ENCODE results near the gene TIMM17B. TPM values are rescaled to one million over a fixed set of nuclear protein-coding genes. Genes with fewer than 3 reads are reported as not detected.
"Not testable (repeated sequence)": the region's sequence is repeated elsewhere in the genome, so short reads cannot be mapped to it uniquely, and the experiment has no call there.

TIMM17B gene
- total RNA-seq, 1 donor from 2014 or later = 33.9 TPM

DNA sequence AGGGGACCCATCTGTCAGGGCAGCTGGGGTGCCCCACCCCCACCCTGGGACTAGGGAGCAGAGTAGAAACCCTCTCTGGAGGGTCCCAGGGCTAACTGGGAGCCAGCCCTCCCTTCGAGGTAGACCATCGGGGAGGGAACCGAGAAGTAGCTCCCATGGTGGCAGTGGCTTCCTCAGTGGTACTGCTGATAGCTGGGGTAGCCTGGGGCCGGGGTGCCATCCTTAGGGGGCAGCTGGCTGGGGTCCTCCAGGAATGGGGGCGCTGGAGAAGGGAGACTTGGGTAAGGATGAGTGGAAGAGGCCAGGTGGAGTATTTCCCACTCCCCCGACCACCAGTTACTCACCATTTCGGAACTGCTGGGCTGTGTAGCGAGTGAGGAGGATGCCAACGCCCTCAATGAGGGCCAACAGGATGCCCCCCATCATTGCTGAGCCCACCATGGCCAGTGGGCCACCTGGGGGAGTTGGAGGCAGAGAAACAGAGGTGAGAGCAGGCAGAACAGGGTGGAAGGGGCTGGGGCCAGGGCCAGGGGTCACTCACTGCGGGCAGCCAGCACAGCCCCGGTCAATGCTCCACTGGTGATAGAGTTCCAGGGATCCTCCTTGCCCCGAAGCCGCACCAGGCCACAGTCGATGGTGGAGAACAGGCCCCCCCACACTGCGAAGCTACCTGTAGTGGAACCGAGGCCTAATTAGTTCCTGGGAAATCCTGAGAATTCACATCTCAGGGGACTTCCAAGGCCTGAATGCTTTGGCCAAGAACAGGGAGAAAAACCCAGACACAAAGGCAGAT lies 3.8 kb downstream of the TIMM17B start:
- no peak for ATAC-seq

DNA sequence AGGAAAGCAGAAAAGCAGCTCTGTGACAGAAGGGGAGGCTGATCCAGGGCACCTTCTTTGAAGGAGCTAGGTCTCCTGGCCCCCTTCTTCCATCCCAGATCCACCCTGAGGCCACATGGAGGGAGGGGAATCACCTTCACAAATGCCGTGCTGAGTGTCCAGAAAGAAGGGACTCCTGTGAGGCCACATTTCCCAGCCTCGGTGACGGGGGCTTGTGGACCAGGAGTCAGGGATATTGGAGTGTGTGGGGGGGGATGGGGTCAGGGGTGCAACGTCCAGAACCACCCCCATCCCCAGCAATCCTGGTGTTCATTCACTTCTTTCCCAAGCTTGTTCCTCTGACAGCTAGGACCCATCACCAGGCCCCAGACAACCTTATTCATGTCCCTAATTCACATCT lies 4.7 kb downstream of the TIMM17B start:
- ATAC-seq = no peak

DNA sequence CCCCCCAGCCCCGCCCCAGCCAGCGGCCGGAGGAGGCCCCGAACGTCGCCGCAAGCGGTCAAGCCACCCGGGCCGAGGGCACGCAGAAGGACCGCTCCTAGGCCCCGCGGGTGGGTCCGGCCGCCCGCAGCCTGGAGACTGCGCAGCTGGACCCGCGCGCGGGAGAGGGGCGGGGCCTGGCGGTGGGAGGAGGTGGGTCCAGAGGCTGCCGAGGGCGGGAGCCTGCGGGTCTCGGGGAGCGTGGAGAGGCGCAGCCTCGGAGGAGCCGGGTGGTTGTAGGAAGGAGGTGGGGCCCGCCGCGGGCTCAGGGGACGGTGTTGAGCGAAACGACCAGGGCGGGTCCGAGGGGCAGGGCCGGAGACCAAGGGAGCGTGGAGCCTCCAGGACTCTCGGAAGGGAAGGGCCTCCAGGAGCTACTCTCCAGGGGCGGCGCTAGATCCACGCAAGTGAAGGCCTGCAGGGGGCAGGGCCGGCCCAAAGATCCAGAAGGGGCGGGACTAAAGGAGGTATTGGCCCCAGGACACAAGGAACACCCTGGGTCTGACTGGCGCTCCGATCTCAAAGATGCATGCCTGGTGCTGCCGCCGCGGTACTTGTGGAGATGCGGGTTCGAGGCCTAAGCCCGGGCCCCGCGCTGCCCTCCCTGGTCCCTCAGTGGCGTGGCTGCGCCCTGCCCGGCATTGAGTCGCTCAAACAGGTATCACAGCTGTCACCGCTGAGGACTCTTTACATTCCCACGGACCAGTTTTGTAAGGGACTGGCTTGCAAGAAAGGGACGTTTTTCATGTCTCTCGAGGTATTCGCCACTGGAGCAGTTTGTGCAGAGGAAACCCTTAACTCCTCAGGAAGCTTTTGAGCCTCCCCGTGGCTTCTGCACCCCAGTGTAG lies 5.9 kb downstream of the TIMM17B start:
- ATAC-seq = peak; percentile 94

DNA sequence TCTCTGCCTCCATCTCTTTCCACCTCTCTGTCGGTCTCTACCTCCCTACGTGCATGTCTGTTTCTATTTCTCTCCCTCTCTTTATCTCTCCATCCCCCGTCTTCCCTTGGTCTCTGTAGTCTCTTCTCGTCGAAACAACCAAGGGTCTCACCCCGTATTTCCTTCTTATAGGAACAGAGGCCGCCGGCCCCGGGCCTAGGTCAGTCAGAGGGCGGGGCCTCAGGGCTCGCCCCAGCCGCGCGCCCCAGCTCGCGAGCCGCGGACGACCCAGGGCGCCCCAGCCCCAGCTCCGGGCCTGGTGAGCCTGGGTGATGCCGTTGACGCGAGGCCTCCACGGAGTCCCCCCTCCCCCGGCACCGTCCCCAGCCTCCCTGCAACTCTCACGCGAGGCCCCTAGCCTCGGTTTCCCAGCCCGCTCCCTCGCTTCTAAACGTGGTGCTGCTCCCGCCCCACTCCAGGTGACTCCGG lies 6.6 kb downstream of the TIMM17B start:
- peak; percentile 45 for ATAC-seq

DNA sequence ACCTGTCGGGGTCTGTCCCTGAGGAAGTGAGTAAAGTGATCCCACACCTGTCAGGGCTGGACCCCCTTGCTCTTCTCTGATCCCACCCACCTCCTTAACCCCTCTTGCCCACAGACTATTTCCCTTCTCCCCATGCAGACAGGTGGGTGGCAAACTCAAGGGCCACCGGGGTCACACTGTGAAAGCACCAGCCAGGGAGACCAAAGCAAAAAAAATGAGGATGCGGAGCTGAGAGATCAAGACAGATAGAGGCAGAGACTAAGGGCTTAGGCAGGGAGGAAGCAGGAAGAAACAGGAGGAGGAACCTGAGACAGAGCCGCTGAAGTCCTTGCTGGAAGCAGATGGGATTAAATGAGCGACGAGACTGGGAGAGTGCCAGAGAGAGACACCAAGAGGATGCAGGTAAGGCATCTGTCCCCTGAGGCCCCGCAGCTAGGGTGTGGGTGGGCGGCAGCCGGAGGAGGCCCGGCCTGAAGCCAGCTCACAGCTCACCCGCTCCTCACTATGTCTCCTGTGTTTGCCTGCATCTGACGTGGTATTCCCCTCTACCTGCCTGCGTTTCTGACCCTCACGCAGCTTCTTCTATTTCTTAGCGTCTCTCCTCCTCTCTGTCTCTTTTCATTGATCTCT lies 7.2 kb downstream of the TIMM17B start:
- ATAC-seq = no peak

DNA sequence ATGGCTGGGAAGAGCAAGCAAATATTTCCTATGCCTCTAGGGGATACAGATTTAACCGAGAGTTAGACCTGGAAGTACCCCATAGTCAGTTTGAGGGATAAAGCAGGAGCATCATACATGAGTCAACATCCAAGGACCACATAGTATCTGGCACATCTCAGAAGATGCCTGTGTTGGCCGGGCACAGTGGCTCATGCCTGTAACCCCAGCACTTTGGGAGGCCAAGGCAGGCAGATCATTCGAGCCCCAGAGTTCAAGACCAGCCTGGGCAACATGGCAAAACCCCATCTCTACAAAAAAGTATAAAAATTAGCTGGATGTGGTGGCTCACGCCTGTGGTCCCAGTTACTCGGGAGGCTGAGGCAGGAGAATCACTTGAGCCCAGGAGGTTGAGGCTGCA lies 11.0 kb downstream of the TIMM17B start:
- ATAC-seq = not testable (repeated sequence)

DNA sequence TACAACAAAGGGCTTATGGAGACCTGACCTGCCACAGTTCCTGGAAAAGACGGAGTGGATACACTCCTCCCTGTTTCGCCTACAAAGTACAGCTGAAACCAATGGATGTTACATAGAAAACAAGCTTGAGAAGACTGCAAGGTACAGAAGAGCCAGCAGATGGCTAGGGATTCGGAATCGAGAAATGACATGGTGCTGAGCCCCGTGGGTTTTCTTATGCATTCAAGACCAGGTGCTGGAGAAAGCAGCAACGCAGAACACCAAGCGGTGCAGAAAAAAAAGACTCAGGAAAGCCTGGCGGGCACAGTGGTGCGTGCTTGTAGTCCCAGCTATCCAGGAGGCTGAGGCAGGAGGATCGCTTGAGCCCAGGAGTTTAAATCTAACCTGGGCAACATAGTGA lies 13.8 kb downstream of the TIMM17B start:
- no peak for ATAC-seq

DNA sequence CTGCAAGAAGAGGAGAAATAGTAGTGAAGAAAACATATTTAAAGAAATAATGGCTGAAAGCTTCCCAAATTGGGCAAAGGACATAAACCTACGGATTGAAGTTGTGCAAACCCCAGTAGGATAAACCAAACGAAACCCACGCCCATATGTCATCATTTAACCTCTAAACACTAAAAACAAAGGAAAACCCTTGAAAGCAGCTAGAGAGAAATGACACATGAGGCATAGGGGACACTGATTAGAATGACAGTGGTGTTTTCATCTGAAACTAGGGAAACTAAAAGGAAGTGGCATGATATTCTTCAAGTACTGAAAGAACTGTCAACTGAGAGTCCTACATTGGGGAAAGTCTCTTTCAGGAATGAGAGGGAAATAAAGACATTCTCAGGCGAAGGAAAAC lies 20.6 kb downstream of the TIMM17B start:
- not testable (repeated sequence) for ATAC-seq

DNA sequence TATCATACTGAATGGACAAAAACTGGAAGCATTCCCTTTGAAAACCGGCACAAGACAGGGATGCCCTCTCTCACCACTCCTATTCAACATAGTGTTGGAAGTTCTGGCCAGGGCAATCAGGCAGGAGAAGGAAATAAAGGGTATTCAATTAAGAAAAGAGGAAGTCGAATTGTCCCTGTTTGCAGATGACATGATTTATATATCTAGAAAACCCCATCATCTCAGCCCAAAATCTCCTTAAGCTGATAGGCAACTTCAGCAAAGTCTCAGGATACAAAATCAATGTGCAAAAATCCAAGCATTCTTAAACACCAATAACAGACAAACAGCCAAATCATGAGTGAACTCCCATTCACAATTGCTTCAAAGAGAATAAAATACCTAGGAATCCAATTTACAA lies 25.6 kb downstream of the TIMM17B start:
- ATAC-seq = not testable (repeated sequence)

DNA sequence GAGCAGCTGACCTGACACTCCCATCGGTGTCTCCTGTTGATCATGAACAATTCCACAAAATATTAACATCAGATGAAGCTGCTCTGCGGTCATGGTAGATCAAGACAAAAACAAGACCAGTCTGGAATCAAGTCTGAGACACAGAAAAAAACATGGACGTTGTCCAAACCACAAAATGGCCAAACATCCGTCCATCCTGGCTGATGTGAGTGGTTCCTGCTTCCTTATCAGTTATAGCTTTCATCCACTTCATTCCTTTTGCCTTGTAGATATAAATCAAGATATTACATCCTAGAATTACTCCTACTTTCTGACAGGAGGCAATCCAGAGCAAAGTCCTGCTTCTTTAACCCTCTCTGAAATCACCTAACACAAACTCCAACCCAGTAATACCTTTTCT lies 33.4 kb downstream of the TIMM17B start:
- ATAC-seq = no peak

DNA sequence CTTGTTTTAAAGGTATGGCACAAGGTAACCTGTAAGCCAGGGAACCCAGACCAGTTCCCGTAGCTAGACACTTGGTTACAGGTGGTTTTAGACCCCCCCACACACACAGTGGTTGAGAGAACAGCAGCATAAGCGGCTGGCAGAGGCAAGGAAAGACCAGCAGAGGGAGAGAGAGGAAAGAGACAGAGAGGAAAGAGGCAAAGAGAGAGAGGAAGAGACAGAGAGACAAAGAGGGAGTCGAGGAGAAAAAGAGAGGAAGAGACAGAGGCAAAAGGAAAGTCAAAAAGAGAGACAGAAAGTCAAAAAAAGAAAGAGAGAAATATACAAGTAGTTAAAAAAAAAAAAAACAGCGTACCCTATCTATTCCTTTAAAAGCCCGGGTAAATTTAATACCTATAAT lies 42.7 kb downstream of the TIMM17B start:
- ATAC-seq = no peak

DNA sequence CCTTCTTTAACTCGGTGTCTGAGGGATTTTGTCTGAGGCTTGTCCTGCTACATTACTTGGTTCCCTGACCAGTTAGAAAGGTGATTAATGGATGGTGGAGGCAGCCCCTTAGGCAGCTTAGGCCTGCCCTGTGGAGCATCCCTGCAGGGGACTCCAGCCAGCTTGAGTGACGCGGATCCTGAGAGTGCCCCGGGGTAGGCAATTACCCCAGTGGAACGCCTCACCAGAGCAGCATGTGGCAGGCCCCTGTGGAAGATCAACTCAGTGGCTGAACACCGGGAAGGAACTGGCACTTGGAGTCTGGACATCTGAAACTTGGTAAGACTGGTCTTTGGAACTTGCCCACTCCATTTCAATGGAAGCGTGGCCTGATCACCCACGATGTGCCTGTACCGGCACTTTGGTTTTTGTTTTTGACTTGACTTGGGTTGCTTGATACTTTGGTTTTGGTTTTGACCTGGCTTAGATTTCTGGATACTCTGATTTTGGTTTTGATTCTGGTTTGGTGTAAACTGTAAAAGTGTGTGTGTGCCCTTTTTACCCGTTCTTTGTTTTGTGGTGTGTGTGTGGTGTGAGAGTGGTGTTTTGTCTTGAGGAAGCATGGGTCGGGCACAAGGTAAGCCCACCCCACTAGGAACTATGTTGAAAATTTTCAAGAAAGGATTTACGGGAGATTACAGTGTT lies 43.3 kb downstream of the TIMM17B start:
- not testable (repeated sequence) for ATAC-seq

DNA sequence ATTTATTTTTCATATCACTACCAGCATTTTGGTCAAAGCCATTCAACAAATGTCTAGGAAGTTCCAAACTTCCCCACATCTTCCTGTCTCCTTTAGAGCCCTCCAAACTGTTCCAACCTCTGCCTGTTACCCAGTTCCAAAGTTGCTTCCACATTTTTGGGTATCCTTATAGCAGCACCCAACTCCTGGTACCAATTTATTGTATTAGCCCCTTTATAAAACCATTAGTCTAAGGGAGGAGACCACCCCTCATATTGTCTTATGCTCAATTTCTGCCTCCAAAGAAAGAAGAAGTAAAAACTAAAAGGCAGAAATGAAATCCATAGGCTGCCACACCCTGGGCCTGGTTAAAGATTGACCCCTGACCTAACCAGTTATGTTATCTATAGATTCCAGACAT lies 44.1 kb downstream of the TIMM17B start:
- ATAC-seq = not testable (repeated sequence)

DNA sequence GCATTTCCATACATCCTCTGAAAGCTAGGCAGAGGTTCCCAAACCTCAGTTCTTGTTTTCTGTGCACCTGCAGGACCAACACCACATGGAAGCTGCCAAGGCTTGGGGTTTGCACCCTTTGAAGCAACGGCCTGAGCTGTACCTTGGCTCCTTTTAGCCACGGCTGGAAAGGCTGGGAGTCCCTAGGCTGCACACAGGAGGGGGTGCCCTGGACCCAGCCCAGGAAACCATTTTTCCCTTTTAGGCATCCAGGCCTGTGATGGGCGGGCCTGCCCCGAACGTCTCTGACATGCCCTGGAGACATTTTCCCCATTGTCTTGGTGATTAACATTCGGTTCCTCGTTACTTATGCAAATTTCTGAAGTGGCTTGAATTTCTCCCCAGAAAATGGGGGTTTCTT lies 44.7 kb downstream of the TIMM17B start:
- no peak for ATAC-seq

DNA sequence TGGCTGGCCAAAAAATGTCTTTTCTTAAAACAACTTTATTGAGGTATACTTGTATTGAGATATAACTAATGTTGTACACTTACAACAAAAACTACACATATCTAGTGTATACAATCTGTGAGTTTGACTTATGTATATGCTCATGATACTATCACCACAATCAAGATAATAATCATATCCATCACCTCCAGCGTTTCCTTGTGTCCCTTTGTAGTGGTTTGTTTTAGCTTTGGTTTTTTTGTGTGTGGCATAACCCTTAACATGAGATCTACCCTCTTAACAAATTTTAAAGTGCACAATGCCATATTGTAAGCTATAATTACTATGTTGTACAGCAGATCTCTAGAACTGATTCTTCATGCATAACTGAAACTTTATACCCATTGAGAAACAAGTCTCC lies 48.7 kb downstream of the TIMM17B start:
- no peak for ATAC-seq

Other genes with a start within 250 kb of the TIMM17B start
- gene WAS, start 214.0 kb downstream of the TIMM17B start, total RNA-seq = 1.2 TPM
- gene SUV39H1, start 201.0 kb downstream of the TIMM17B start, total RNA-seq = 6.4 TPM
- 0.52 TPM for gene GLOD5, start 136.0 kb downstream of the TIMM17B start, total RNA-seq
- gene GATA1, start 111.2 kb downstream of the TIMM17B start, total RNA-seq = not detected
- gene HDAC6, start 95.7 kb downstream of the TIMM17B start, total RNA-seq = 46.5 TPM
- gene ERAS, start 71.3 kb downstream of the TIMM17B start, total RNA-seq = not detected
- gene PCSK1N, start 62.2 kb downstream of the TIMM17B start, total RNA-seq = 0.36 TPM
- gene PQBP1, start 162 bp upstream of the TIMM17B start, total RNA-seq = 53.5 TPM
- 17.4 TPM for gene SLC35A2, start 13.9 kb upstream of the TIMM17B start, total RNA-seq
- gene PIM2, start 21.3 kb upstream of the TIMM17B start, total RNA-seq = 4.4 TPM
- gene OTUD5, start 59.8 kb upstream of the TIMM17B start, total RNA-seq = 20.3 TPM
- gene KCND1, start 74.1 kb upstream of the TIMM17B start, total RNA-seq = 0.28 TPM
- 21.2 TPM for gene GRIPAP1, start 104.5 kb upstream of the TIMM17B start, total RNA-seq
- gene TFE3, start 145.6 kb upstream of the TIMM17B start, total RNA-seq = 20.2 TPM
- 27.7 TPM for gene CCDC120, start 161.2 kb upstream of the TIMM17B start, total RNA-seq
- gene PRAF2, start 176.2 kb upstream of the TIMM17B start, total RNA-seq = 4.8 TPM
- gene WDR45, start 182.1 kb upstream of the TIMM17B start, total RNA-seq = 30.3 TPM
- 11.9 TPM for gene GPKOW, start 226.0 kb upstream of the TIMM17B start, total RNA-seq